Natural killer cell treated with Interleukin-12 subunit alpha and Interleukin-12 subunit beta and Interleukin-15 and Interleukin-18, amount 100 ng/mL, for 72 hours (primary cell): ENCODE measurements around the gene CLCNKB. TPM values are rescaled to one million over a fixed set of nuclear protein-coding genes. Genes with fewer than 3 reads are reported as not detected.
"Not testable (repeated sequence)": the region's sequence is repeated elsewhere in the genome, so short reads cannot be mapped to it uniquely, and the experiment has no call there.

Source experiments
- ATAC-seq, 2 donors: fragments of 150-1000 bp; cut with Tn5 transposase in 1 of 2; sonication (Bioruptor Pico), chemical (Tn5 transposase) in 1 of 2; 2 replicates each; pipeline ENCODE4 v1.10.0; 2021
- DNase-seq: peaks from one replicate; pipeline ENCODE4 v3.0.0; 2022; ENCODE audit warnings: low spot score
- H3K27ac Mint-ChIP-seq, 2 donors: 1 replicate in 1 of 2; 2 replicates in 1 of 2; pipeline ENCODE4 v1.8.0; 2022; ENCODE audit warnings: mixed read lengths in 2 of 2, mild to moderate bottlenecking in 1 of 2, moderate library complexity in 1 of 2
- H3K27me3 Mint-ChIP-seq, 2 donors: 1 replicate in 1 of 2; 2 replicates in 1 of 2; pipeline ENCODE4 v1.8.0; 2022; ENCODE audit warnings: mixed read lengths in 2 of 2
- H3K36me3 Mint-ChIP-seq: one replicate; pipeline ENCODE4 v1.8.0; 2022; ENCODE audit warnings: mixed read lengths
- H3K4me1 Mint-ChIP-seq, 2 donors: 1 replicate in 1 of 2; 2 replicates in 1 of 2; pipeline ENCODE4 v1.8.0; 2022; ENCODE audit warnings: low read depth in 2 of 2, mixed read lengths in 2 of 2, mild to moderate bottlenecking in 1 of 2
- H3K4me3 Mint-ChIP-seq: one replicate; pipeline ENCODE4 v1.8.0; 2022; ENCODE audit warnings: mixed read lengths
- H3K9me3 Mint-ChIP-seq: 2 replicates; pipeline ENCODE4 v1.8.0; 2022; ENCODE audit warnings: mixed read lengths
- total RNA-seq, 2 donors: library from RNA; stranded (reverse); gene quantifications; one replicate each; pipeline ENCODE4 v1.2.3, GENCODE V29; 2022

CLCNKB gene
- total RNA-seq, 2 donors from 2014 or later, result not detected

DNA sequence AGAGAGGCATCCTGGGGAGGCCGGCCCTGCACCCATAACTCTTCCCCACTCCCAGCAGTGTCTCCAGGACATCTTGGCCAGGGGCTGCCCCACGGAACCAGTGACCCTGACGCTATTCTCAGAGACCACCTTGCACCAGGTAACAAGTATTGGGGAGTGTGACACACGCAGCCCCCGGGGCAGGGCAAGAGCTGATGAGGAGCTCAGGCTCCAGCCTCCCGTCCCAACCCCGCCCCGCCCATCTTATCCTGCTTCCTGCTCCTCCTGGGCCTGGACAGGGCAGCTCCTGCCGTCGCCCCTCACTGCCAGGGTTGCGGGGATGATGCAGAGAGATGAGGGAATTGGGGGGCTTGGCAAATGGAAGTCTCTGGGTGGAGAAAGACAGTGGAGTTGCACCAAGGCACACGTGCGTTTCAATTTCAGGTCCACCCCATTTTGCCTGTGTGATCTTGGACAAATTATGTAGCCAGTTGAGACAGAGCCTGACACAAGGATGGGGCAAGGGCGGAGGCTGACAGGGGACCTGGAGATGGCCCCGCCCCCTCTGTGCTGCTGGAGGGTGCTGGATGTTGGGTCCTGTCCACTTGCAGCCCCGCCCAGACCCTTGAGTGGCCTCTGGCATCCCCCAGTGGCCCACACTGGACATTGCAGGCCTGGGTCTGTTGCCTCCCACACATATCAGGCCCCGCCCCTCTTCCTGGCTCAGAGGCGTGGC, 11.0 kb upstream of the CLCNKB start:
- peaks cover 0 to 4% of the 10 kb centered on the region in 2 donors for H3K4me1 Mint-ChIP-seq
- H3K36me3 Mint-ChIP-seq, result no peaks in the 10 kb centered on the region
- H3K9me3 Mint-ChIP-seq, result no peaks in the 10 kb centered on the region
- peaks cover 11 to 18% of the 10 kb centered on the region in 2 donors for H3K27me3 Mint-ChIP-seq
- DNase-seq (peak; percentile 70), ATAC-seq (peak; percentile 77 to 88)
- H3K4me3 Mint-ChIP-seq, result no peak overlapping the region
- no peak overlapping the region for H3K27ac Mint-ChIP-seq

DNA sequence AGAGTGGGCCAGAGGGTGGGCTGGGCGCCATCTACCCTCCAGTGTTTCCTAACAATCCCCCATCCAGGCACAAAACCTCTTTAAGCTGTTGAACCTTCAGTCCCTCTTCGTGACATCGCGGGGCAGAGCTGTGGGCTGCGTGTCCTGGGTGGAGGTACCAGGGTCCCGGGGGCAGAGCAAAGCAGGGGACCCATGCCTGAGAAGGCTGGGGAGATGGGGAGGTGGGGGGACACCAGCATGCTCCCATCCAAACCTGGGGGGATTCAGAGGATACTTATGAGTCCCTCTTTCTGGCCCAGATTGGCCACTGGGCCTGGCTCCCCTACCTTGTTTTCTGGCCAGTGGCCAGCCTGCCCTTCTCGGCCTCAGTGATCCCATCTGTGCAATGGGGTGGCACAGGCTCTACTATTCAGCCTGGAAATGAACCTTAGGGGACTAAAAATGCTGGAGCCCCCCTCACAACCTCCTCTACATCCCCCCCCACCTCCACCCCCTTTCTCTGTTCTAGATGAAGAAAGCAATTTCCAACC, 10.4 kb upstream of the CLCNKB start:
- not testable (repeated sequence) for H3K27ac Mint-ChIP-seq, DNase-seq, ATAC-seq, H3K36me3 Mint-ChIP-seq, H3K4me1 Mint-ChIP-seq, H3K9me3 Mint-ChIP-seq, H3K4me3 Mint-ChIP-seq
- H3K27me3 Mint-ChIP-seq, result peaks cover 6 to 16% of the 10 kb centered on the region in 2 donors

DNA sequence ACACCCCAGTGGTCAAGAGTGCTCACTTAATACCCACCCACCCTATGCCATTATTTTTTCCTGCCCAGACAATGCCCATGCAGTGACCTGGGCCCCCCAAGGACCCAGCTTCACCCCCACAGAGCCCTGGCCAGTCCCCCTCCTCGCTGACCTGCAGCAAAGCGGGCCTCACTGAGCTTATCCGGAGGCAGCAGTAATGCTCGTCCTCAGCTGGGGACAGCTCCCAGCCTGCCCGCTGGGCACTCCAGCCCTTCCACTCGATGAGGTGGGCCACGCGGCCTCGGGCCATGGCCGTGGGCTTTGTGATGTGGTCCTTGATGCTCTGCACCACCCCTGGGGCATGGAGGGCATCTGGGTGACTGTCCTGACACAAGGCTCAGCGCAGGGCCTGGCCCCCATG, 7.1 kb upstream of the CLCNKB start:
- H3K27ac Mint-ChIP-seq, H3K4me3 Mint-ChIP-seq, H3K36me3 Mint-ChIP-seq, ATAC-seq, DNase-seq, H3K9me3 Mint-ChIP-seq, H3K27me3 Mint-ChIP-seq, H3K4me1 Mint-ChIP-seq: not testable (repeated sequence)

DNA sequence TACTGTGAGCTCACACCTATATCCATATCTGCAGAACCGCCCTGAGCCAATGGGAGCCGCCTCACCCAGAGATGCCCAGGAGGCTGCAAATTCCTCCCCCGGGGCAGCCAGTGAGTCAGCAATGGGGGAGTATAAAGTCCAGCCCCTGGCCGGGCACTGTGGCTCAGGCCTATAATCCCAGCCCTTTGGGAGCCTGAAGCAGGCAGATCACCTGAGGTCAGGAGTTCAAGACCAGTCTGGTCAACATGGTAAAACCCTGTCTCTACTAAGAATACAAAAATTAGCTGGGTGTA, 5.0 kb upstream of the CLCNKB start:
- no peaks in the 10 kb centered on the region for H3K4me1 Mint-ChIP-seq
- H3K4me3 Mint-ChIP-seq, result no peak overlapping the region
- H3K27me3 Mint-ChIP-seq, result peaks cover 9 to 10% of the 10 kb centered on the region in 2 donors
- H3K27ac Mint-ChIP-seq, result no peak overlapping the region
- DNase-seq, result no peak
- H3K36me3 Mint-ChIP-seq, result no peaks in the 10 kb centered on the region
- H3K9me3 Mint-ChIP-seq, result no peaks in the 10 kb centered on the region
- ATAC-seq, result no peak

DNA sequence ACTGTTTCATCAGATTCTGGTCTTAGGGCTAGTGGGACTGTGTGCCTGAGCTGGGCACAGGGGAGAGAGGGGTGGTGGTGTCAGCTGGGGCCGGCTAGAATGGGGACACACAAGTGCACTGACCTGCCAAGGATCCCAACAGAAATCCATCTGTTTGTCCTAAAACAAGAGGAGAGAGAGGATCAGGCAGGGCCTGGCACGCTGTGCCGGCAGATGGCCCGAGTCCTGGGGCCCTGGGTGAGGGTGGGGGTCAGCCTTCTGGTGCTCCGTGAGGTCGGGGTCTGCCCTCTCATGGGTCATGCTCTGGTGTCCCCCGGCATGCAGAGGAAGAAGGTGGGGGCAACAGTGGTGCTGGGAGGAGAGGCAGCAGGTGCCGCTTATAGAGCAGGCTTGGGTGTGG, 3.7 kb upstream of the CLCNKB start:
- not testable (repeated sequence) for H3K27ac Mint-ChIP-seq, H3K36me3 Mint-ChIP-seq

DNA sequence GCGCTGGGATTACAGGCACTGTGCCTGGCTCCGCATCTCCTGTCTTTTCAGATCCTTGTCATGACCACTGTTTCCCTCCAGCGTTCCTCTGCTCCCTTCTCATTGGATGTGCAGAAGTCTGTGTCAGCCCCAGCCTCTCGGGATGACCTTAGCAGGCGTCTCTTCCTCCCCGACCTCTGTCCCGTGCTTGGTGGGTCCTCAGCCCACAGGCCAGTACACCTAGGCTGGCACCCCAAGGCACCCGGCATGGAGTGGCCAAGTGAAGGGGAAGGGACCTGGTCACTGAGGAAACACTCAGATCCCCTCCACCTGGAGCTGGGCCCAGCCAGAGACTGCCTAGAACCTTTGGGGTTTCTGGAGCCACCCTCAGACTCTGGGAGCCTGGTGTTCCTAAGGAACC, 2.4 kb upstream of the CLCNKB start:
- no peaks in the 10 kb centered on the region for H3K4me1 Mint-ChIP-seq
- no peak overlapping the region for H3K27ac Mint-ChIP-seq
- no peaks in the 10 kb centered on the region for H3K36me3 Mint-ChIP-seq
- no peaks in the 10 kb centered on the region for H3K9me3 Mint-ChIP-seq
- no peak for ATAC-seq
- DNase-seq, result no peak
- H3K27me3 Mint-ChIP-seq, result peaks cover 9 to 10% of the 10 kb centered on the region in 2 donors
- no peak overlapping the region for H3K4me3 Mint-ChIP-seq

More for the DNA sequence above, 3.7 kb upstream of the CLCNKB start:
- H3K27me3 Mint-ChIP-seq, ATAC-seq, H3K9me3 Mint-ChIP-seq, H3K4me3 Mint-ChIP-seq, DNase-seq, H3K4me1 Mint-ChIP-seq: not testable (repeated sequence)

DNA sequence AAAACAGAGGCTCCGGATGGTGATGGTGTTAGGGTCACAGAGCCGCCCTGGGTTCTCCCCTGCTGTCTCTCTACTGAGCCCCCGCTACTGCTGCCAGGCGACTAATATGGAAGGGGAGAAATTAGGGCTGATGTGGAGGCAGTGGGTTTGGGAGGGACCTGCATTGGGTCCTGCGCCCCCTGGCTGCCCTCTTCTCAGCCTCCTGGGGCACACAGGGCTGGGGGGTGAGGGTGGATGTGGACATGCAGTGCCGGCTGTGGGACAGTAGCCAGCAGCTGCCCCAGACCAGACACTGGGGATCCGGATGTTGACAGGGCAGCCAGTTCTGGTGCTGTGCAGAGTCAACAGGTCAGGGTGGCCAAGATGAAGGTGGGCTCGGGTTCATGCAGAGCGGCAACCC, 1.5 kb upstream of the CLCNKB start:
- Mint-ChIP-seq H3K27me3 (peaks cover 8 to 9% of the 10 kb centered on the region in 2 donors), H3K27ac (no peak overlapping the region), H3K36me3 (no peaks in the 10 kb centered on the region), H3K9me3 (no peaks in the 10 kb centered on the region), H3K4me1 (no peaks in the 10 kb centered on the region), H3K4me3 (no peak overlapping the region)
- DNase-seq, result no peak
- ATAC-seq, result peak in 1 of 2 donors; percentile 6

DNA sequence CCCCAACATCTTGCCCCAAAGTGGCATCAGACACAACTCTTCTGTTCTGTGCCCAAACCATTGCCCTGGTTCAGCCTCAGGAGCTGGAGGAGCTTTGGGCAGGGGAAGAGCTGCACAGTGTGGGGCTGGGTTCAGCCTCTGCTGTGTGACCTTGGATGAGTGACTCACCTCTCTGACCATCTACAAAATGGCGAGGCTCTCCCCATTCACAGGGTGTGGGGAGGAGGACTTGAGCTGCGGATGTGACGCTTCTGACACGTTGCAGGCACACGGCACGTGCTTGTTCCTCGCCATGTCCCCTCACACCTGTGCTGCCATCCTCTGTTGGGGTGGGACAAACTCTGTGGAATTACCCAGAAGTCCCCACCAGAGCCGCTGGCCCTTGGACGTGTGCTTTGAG, 928 bp upstream of the CLCNKB start:
- H3K36me3 Mint-ChIP-seq, H3K27ac Mint-ChIP-seq, H3K9me3 Mint-ChIP-seq, DNase-seq, H3K27me3 Mint-ChIP-seq, ATAC-seq, H3K4me1 Mint-ChIP-seq, H3K4me3 Mint-ChIP-seq: not testable (repeated sequence)

DNA sequence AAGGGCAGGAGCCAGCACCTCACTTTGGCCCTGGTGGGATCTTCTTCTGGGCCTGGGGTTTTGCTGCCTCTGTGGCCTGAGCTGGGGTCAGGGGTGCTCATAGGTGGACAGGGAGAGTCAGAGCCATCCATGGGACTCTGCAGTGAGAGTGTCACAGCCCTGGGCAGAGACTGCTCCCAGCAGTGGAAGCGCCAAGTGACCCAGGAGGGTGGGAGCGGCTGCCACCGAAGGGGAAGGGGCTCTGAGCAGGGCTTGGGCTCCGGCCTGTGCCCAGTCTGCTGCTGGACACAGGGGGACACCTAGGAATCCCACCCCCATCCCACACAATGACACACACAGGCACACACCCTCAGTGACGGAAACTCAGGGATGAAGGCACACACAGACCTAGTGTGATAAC, 368 bp downstream of the CLCNKB start:
- H3K27me3 Mint-ChIP-seq, result peaks cover 0 to 9% of the 10 kb centered on the region in 2 donors
- no peak overlapping the region for H3K27ac Mint-ChIP-seq
- H3K4me1 Mint-ChIP-seq, result no peaks in the 10 kb centered on the region
- ATAC-seq (no peak), DNase-seq (no peak)
- H3K36me3 Mint-ChIP-seq, result no peaks in the 10 kb centered on the region
- H3K4me3 Mint-ChIP-seq, result no peak overlapping the region
- H3K9me3 Mint-ChIP-seq, result no peaks in the 10 kb centered on the region

DNA sequence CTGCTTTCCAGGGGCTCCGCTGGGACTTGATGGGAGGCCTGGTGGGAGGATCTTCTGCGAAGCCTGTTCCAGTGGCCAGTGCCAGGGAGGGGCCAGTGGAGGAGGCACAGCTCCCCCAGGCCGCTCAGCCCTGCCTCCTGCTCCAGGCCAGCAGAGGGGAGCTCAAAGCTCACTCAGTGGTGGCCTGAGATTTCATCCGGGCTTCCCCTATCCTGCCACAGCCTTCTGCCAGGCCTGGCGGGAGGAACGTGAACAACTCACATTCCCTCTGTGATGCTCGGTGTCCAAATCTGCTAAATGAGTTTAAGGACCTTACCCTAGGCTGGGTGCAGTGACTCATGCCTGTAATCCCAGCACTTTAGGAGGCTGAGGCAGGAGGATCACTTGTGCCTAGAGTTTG, 3.3 kb downstream of the CLCNKB start:
- Mint-ChIP-seq H3K27me3 (peaks cover 10 to 11% of the 10 kb centered on the region in 2 donors), H3K9me3 (no peaks in the 10 kb centered on the region), H3K27ac (no peak overlapping the region), H3K4me1 (peaks cover 0 to 3% of the 10 kb centered on the region in 2 donors), H3K4me3 (no peak overlapping the region), H3K36me3 (no peaks in the 10 kb centered on the region)
- no peak for DNase-seq
- ATAC-seq, result peak in 1 of 2 donors; percentile 2

DNA sequence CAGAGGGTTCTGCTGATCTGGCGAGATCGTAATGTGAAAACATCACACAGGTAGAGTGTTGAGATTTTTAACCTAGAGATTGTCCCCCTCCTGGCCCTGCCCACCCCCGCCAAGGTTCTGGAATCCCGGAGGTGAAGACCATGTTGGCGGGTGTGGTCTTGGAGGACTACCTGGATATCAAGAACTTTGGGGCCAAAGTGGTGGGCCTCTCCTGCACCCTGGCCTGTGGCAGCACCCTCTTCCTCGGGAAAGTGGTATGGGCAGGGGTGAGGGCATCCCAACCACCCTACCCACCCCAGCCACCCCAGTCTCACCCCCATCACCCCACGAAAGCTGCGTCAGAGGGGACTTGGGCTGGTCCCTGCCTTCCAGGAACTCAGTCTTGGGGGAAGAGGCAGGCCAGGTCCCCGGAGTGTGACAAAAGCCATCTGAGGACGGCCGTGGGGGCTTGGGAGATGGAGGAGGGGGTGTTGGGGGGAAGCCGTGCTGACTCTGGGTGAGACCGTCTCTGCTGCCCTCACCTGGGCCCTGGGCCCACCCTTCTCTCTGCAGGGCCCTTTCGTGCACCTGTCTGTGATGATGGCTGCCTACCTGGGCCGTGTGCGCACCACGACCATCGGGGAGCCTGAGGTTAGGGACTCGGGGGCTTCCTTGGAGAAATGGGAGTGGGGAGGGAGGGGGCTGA, 4.4 kb downstream of the CLCNKB start:
- peaks cover 10 to 11% of the 10 kb centered on the region in 2 donors for H3K27me3 Mint-ChIP-seq
- no peaks in the 10 kb centered on the region for H3K36me3 Mint-ChIP-seq
- H3K27ac Mint-ChIP-seq, result no peak overlapping the region
- no peaks in the 10 kb centered on the region for H3K9me3 Mint-ChIP-seq
- no peak overlapping the region for H3K4me3 Mint-ChIP-seq
- H3K4me1 Mint-ChIP-seq, result peaks cover 0 to 3% of the 10 kb centered on the region in 2 donors
- ATAC-seq, result no peak
- no peak for DNase-seq

DNA sequence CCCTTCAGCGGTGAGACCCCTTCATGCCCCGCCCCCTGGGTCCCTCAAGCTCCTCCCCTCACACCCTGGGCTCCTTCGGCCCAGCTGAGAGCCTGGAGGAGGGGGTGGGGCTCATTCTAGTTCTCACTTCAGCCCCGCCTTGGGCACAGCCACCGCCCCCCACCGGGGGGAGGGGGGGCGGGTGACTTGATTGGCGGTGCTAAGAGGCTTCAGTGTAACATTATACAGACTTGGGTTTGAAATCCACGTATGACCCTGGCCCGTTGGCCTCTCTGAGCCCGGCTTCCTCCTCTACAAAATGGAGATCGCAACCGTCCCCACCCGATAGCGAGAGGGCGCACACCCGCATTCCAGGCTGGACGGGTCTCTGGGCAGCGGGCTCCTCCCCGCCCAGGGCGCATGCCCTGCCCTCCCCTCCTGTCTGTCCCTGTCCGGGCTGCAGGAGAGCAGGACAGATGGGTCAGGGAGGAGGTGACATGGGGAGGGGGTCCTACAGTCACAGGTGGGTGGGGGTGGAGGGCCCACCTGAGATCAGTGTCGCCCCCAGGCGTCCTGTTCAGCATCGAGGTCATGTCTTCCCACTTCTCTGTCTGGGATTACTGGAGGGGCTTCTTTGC, 5.1 kb downstream of the CLCNKB start:
- DNase-seq, result no peak
- no peaks in the 10 kb centered on the region for H3K9me3 Mint-ChIP-seq
- H3K4me3 Mint-ChIP-seq, result no peak overlapping the region
- peaks cover 10 to 11% of the 10 kb centered on the region in 2 donors for H3K27me3 Mint-ChIP-seq
- H3K36me3 Mint-ChIP-seq, result no peaks in the 10 kb centered on the region
- ATAC-seq, result no peak
- no peak overlapping the region for H3K27ac Mint-ChIP-seq
- peaks cover 0 to 3% of the 10 kb centered on the region in 2 donors for H3K4me1 Mint-ChIP-seq

DNA sequence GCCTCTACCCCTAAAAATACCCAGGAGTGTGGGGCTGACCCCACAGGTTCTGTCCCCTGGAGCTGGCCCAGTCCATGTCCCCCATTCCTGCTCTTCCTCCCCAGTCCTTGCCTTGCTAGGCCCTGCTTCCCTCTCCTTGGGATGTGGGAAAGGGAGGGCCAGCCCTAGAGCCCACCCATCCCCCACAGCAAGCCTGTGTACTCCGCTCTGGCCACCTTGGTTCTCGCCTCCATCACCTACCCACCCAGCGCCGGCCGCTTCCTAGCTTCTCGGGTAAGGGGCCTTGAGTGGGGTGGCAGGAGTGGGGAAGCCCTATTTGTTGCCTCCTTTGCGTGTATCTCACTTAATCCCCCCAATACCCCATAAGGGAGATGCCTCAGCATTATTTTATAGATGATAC, 6.7 kb downstream of the CLCNKB start:
- Mint-ChIP-seq H3K27ac (no peak overlapping the region), H3K36me3 (no peaks in the 10 kb centered on the region), H3K27me3 (peaks cover 10 to 11% of the 10 kb centered on the region in 2 donors), H3K4me1 (peaks cover 0 to 3% of the 10 kb centered on the region in 2 donors), H3K9me3 (no peaks in the 10 kb centered on the region), H3K4me3 (no peak overlapping the region)
- DNase-seq, result no peak
- no peak for ATAC-seq

DNA sequence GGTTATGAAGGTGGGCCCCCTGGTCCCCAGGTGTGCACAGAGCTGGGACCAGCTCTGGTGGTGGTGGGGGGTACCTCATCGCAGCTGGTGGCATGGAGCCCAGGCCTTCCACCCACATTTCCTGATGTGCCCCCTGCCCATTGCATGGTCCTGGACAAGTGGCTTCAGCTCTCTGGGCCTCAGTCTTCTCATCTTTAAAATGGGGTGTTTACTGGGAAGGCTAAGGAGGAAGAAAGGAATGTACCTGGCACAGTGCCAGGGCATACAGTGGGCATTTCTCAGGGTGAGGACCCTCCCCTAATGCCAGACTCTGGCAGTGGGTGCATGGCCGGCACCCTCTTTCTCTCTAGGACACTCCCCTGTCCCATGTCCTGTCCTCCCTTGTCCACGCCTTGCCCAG, 7.5 kb downstream of the CLCNKB start:
- Mint-ChIP-seq H3K36me3 (no peaks in the 10 kb centered on the region), H3K4me1 (peaks cover 0 to 3% of the 10 kb centered on the region in 2 donors), H3K27me3 (peaks cover 10 to 11% of the 10 kb centered on the region in 2 donors), H3K4me3 (no peak overlapping the region), H3K27ac (no peak overlapping the region), H3K9me3 (no peaks in the 10 kb centered on the region)
- no peak for ATAC-seq
- DNase-seq, result no peak
